Astrocyte (in vitro differentiated cells and primary cell): ENCODE data around the gene ATP13A4.

Experiments used
- EZH2 ChIP-seq: IDR thresholded peaks from 2 replicates; pipeline ENCODE4 v1.6.1; 2012; ENCODE audit warnings: mild to moderate bottlenecking, low read length, inconsistent platforms; ENCODE audit not compliant: insufficient read depth
- TF ChIP-seq, protein P1 (sequence below): IDR thresholded peaks from 2 replicates; pipeline ENCODE4 v1.5.1; 2011; ENCODE audit warnings: low read depth, mild to moderate bottlenecking, inconsistent platforms, low read length, moderate library complexity; ENCODE audit not compliant: insufficient read depth

DNA sequence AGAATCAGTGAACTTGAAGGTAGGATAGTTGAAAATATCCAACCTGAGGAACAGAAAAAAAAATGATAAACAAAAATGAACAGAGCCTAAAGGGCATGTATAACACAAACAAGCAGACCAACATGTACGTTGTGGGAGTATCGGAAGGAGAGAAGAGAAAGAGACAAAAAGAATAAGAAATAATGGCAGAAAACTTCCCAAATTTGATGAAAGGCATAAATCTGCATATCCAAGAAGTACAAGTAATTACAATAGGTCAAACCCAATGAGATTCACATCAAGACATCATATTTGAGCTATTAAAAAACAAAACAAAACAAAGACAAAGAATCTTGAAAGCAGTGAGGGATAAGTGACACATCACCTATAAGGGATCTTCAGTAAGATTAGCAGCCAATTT is 138.1 kb downstream of the ATP13A4 start:
- TF ChIP-seq, protein P1, sequence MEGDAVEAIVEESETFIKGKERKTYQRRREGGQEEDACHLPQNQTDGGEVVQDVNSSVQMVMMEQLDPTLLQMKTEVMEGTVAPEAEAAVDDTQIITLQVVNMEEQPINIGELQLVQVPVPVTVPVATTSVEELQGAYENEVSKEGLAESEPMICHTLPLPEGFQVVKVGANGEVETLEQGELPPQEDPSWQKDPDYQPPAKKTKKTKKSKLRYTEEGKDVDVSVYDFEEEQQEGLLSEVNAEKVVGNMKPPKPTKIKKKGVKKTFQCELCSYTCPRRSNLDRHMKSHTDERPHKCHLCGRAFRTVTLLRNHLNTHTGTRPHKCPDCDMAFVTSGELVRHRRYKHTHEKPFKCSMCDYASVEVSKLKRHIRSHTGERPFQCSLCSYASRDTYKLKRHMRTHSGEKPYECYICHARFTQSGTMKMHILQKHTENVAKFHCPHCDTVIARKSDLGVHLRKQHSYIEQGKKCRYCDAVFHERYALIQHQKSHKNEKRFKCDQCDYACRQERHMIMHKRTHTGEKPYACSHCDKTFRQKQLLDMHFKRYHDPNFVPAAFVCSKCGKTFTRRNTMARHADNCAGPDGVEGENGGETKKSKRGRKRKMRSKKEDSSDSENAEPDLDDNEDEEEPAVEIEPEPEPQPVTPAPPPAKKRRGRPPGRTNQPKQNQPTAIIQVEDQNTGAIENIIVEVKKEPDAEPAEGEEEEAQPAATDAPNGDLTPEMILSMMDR: no peak
- no peak for TF ChIP-seq EZH2
